ENCODE measurements around the gene CCDC74A.
"Not testable (repeated sequence)": the region's sequence is repeated elsewhere in the genome, so short reads cannot be mapped to it uniquely, and the experiment has no call there.

The CCDC74A gene

DNA sequence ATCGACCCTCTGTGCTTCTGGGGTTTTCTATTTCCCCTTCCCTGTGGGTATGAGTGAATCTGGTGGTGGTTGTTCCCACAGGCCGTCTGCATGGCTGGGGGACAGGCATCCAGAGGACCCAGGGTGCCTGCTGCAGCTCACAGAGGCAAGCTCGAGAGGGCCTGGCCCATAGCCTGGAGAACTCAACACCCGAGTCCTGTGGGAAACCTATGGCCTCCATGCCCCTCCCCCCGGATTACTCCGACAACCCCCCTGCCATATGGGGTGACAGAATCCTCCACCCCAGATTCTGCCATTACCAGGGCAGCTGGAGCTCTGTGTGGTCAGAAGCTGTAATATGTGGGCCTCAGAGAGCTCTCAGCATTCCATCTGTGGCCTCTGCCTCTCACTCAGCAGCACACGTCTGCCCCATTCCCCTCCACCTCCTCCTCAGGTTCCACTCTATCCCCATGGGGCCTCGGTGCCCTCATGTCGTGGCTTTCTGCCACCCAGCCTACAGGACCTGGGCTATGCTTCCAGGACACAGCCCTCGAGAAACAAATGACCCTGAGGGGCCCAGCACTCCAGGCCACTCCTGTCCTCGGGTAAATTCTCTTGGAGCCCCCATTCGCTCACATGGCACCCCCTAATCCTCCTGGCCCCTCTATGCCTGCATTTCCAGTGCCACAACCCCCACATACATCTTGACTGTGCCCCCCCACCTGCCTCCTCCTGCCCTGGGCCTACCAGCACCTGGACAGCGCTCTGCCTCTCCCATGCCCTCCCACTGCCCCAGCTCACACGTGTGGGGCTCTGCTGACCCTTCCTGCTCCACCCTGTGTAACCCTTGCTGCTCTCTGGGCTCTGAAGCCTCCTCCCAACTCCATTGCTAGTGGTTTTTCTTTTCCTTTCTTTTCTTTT is 39.1 kb upstream of the CCDC74A start:
- Histone ChIP-seq H3K9ac (ENCODE audit: low read length) (no peak overlapping the region), H3K79me2 (ENCODE audit: low read length) (peaks cover 54% of the 10 kb centered on the region), H3K4me1 (ENCODE audit: low read length) (peaks cover 5% of the 10 kb centered on the region; the same call in 1 of the 2 replicates), H2AFZ (ENCODE audit: low read depth, low read length) (no peak overlapping the region), H3K36me3 (replicated peaks; ENCODE audit: low read depth, low read length) (peaks cover 3% of the 10 kb centered on the region), H3K4me3 (ENCODE audit: low read length) (no peak overlapping the region), H3K4me2 (ENCODE audit: low read length) (no peak overlapping the region), H3K9me3 (ENCODE audit: insufficient read depth, low read length) (no peaks in the 10 kb centered on the region), H4K20me1 (ENCODE audit: insufficient read depth, low read length) (peaks cover 4% of the 10 kb centered on the region; the same call in 1 of the 2 replicates), H3K27me3 (ENCODE audit: low read depth, low read length) (no peaks in the 10 kb centered on the region), H3K27ac (ENCODE audit: low read length) (no peak overlapping the region)
- TF ChIP-seq, protein P1, sequence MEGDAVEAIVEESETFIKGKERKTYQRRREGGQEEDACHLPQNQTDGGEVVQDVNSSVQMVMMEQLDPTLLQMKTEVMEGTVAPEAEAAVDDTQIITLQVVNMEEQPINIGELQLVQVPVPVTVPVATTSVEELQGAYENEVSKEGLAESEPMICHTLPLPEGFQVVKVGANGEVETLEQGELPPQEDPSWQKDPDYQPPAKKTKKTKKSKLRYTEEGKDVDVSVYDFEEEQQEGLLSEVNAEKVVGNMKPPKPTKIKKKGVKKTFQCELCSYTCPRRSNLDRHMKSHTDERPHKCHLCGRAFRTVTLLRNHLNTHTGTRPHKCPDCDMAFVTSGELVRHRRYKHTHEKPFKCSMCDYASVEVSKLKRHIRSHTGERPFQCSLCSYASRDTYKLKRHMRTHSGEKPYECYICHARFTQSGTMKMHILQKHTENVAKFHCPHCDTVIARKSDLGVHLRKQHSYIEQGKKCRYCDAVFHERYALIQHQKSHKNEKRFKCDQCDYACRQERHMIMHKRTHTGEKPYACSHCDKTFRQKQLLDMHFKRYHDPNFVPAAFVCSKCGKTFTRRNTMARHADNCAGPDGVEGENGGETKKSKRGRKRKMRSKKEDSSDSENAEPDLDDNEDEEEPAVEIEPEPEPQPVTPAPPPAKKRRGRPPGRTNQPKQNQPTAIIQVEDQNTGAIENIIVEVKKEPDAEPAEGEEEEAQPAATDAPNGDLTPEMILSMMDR (IDR thresholded peaks at IDR 0.05; ENCODE audit: low read depth, low read length): no peak
- TF ChIP-seq EZH2phosphoT487 (IDR thresholded peaks at IDR 0.05; ENCODE audit: low read depth): no peak

DNA sequence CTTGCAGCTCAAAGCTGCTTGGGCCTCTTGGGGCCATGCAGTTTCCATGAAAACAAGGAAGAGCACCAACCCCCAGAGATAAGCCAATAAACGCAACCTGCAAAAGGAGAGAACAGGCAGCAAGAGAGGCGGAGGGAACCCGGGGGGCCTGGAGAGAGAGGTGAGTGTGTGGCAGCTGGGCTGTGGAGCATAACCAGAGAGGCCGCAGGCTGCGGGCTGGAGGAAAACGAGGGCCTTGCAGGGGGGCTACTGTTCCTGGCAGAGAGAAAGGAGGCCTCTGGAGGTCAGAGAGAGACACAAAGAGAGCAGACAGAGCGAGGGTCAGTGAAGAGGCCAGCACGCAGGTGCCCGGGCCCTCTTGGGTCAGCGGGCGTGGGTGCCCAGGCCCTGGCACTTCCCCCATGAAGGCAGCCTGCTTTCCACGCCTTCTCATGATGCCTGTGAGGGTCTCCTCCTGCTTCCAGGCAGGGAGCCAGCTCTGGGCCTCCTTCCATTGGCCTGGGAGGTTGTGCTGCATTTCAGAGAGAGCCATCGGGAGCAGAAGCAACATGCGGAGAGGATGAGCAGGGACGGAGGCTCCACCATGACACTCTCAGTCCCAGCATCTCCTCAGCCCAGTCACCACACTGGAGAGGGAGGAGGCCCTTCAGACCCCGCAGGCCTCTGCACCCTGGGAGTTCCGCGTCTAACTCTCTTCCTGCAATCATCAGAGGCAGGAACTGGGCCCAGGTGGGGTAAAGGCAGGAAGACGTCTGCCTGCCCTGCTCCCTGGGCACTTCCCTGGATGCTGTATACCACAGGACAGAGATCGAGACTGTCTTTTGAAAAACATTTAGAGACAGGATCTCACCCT is 36.8 kb upstream of the CCDC74A start:
- Histone ChIP-seq H3K4me3 (ENCODE audit: low read length) (peak overlapping the region; percentile 98), H3K4me2 (ENCODE audit: low read length) (peak overlapping the region; percentile 93), H3K27ac (ENCODE audit: low read length) (peak overlapping the region; percentile 36), H3K4me1 (ENCODE audit: low read length) (peaks cover 12% of the 10 kb centered on the region), H3K9ac (ENCODE audit: low read length) (peak overlapping the region; percentile 93), H3K79me2 (ENCODE audit: low read length) (peaks cover 77% of the 10 kb centered on the region), H4K20me1 (ENCODE audit: insufficient read depth, low read length) (peaks cover 21% of the 10 kb centered on the region)
- not testable (repeated sequence) for H3K27me3 ChIP-seq (ENCODE audit: low read depth, low read length); H2AFZ ChIP-seq (ENCODE audit: low read depth, low read length); H3K9me3 ChIP-seq (ENCODE audit: insufficient read depth, low read length); H3K36me3 ChIP-seq (replicated peaks; ENCODE audit: low read depth, low read length)

DNA sequence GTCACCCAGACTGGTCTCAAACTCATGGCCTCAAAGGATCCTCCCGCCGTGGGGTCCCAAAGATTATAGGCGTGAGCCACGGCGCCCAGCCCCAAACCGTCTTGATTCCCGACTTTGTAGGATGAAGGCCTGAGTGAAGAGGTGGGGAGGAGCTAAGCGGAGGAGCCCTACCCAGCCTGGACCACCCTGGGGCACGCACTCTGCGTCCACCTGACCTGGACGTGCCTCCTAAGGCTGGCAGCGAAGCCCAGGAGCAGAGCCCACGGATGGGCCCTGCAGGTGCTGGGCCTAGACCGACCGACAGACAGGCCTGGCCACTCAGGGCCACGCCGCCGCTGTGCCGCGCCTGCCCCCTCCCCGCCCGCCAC is 36.2 kb upstream of the CCDC74A start:
- H3K4me2 ChIP-seq (ENCODE audit: low read length): peak overlapping the region; percentile 93
- not testable (repeated sequence) for H3K27me3 ChIP-seq (ENCODE audit: low read depth, low read length); H2AFZ ChIP-seq (ENCODE audit: low read depth, low read length); H3K36me3 ChIP-seq (replicated peaks; ENCODE audit: low read depth, low read length); H3K9me3 ChIP-seq (ENCODE audit: insufficient read depth, low read length)
- peaks cover 83% of the 10 kb centered on the region for H3K79me2 ChIP-seq (ENCODE audit: low read length)
- H3K27ac ChIP-seq (ENCODE audit: low read length): peak overlapping the region; percentile 36
- peaks cover 27% of the 10 kb centered on the region for H4K20me1 ChIP-seq (ENCODE audit: insufficient read depth, low read length)
- peak overlapping the region; percentile 98 for H3K4me3 ChIP-seq (ENCODE audit: low read length)
- H3K4me1 ChIP-seq (ENCODE audit: low read length): peaks cover 12% of the 10 kb centered on the region
- H3K9ac ChIP-seq (ENCODE audit: low read length): peak overlapping the region; percentile 93

DNA sequence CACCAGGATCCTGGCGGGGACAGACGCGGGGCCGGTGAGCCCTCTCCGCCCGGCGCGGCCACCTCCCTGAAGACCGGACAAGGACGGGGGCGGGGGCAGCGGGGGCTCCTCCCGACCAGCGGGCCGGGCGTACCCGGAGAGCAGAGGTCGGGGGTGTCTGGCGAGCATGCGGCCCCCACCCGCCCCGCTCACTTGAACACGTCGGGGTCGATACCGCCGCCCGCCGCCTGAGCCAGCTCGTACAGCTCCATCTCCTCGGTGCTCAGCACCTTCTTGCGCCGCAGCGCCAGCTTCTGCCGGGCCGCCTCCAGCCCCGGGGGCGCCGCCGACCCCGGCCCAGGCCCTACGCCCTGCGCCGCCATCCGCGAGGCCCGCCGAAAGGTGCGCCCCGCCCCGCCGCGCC is 35.7 kb upstream of the CCDC74A start, which contains the start of gene MZT2A:
TSS of gene MZT2A (minus strand) at position 383 of the 403 bp plus-strand sequence. CDS start at position 362, 21 bp downstream.
- H3K27me3 ChIP-seq (ENCODE audit: low read depth, low read length); H3K36me3 ChIP-seq (replicated peaks; ENCODE audit: low read depth, low read length); H3K9me3 ChIP-seq (ENCODE audit: insufficient read depth, low read length): not testable (repeated sequence)
- Histone ChIP-seq H3K27ac (ENCODE audit: low read length) (peak within 1 kb of the TSS; percentile 79), H3K4me1 (ENCODE audit: low read length) (peaks cover 17% of the 10 kb centered on the region), H3K4me3 (ENCODE audit: low read length) (peak within 1 kb of the TSS; percentile 98), H3K4me2 (ENCODE audit: low read length) (peak within 1 kb of the TSS; percentile 98), H4K20me1 (ENCODE audit: insufficient read depth, low read length) (peaks cover 31% of the 10 kb centered on the region), H3K79me2 (ENCODE audit: low read length) (peaks cover 86% of the 10 kb centered on the region), H2AFZ (ENCODE audit: low read depth, low read length) (peak within 1 kb of the TSS; percentile 59; the same call in 1 of the 2 replicates), H3K9ac (ENCODE audit: low read length) (peak within 1 kb of the TSS; percentile 93)

DNA sequence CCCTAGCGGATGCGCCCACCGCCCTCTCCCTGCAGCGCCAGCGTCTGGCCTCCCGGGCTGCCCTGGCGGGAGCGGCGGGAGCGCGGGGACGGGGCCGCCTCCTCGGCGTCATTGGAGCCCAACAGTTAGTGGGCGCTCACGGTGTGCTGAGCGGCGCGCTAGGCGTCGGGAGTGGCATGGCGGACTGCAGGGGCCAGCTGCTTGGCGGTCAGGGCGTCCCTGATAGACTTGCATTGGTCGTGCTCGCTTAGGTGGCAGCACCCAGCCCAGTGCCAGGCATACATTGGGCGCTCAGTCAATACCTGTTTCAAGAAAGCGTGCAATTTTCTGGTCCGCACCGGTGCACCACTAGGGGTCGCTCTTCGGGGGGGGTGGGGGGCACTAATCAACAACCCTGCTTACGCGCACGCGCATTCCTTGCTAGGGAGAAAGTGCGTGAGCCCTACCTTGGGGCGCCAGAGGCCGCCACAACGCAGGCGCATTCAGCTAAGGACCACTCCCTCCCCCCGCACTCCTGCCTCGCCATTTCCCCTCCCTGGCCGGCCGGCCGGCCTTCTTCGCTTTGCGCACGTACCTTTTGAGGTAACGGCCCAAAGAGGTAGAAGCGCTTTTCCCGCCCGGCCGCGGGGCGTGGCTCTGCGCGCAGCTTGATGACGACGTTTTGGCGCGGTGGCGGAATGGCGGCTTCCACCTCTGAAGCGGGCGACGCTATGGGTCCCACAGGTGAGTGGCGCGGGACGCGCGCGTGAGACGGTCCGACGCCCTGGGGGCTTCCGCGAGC is 35.1 kb upstream of the CCDC74A start:
- Histone ChIP-seq H3K4me2 (ENCODE audit: low read length) (peak overlapping the region; percentile 98), H3K36me3 (replicated peaks; ENCODE audit: low read depth, low read length) (peaks cover 3% of the 10 kb centered on the region), H3K9ac (ENCODE audit: low read length) (peak overlapping the region; percentile 93), H2AFZ (ENCODE audit: low read depth, low read length) (peak overlapping the region; percentile 59; the same call in 1 of the 2 replicates), H3K27me3 (ENCODE audit: low read depth, low read length) (no peaks in the 10 kb centered on the region), H3K9me3 (ENCODE audit: insufficient read depth, low read length) (no peaks in the 10 kb centered on the region), H3K27ac (ENCODE audit: low read length) (peak overlapping the region; percentile 79), H3K4me1 (ENCODE audit: low read length) (peaks cover 22% of the 10 kb centered on the region), H3K4me3 (ENCODE audit: low read length) (peak overlapping the region; percentile 98), H3K79me2 (ENCODE audit: low read length) (peaks cover 89% of the 10 kb centered on the region), H4K20me1 (ENCODE audit: insufficient read depth, low read length) (peaks cover 36% of the 10 kb centered on the region)
- TF ChIP-seq EZH2phosphoT487 (IDR thresholded peaks at IDR 0.05; ENCODE audit: low read depth): no peak
- TF ChIP-seq, protein P1 (IDR thresholded peaks at IDR 0.05; ENCODE audit: low read depth, low read length): peak; percentile 73
